ENCODE results near the gene CHST8. TPM values are rescaled to one million over a fixed set of nuclear protein-coding genes. Genes with fewer than 3 reads are reported as not detected.

Gene CHST8
- total RNA-seq, 1 experiment from 2014 or later: 2.3 TPM

- ChIA-PET CTCF (no interaction called here), POLR2A (ENCODE audit: low non-redundant PET) (no interaction called here)
- Histone ChIP-seq H3K27ac (ENCODE audit: low read depth, low read length, poor library complexity, severe bottlenecking) (no peak overlapping the region), H3K4me1 (ENCODE audit: insufficient read depth, low read length, poor library complexity, severe bottlenecking) (no peaks in the 10 kb centered on the region), H3K27me3 (replicated peaks; ENCODE audit: insufficient read depth, low read depth, low read length, poor library complexity) (no peaks in the 10 kb centered on the region), H3K4me3 (ENCODE audit: low read depth, low read length, poor library complexity, severe bottlenecking) (no peak overlapping the region), H3K9me3 (ENCODE audit: low read depth, low read length, poor library complexity, severe bottlenecking) (no peaks in the 10 kb centered on the region), H3K36me3 (ENCODE audit: insufficient read depth, low read length, poor library complexity, severe bottlenecking) (no peaks in the 10 kb centered on the region)
- TF ChIP-seq EZH2 (IDR thresholded peaks at IDR 0.05; ENCODE audit: borderline replicate concordance, low read depth, low read length, poor library complexity, severe bottlenecking): no peak
- TF ChIP-seq, protein P1, sequence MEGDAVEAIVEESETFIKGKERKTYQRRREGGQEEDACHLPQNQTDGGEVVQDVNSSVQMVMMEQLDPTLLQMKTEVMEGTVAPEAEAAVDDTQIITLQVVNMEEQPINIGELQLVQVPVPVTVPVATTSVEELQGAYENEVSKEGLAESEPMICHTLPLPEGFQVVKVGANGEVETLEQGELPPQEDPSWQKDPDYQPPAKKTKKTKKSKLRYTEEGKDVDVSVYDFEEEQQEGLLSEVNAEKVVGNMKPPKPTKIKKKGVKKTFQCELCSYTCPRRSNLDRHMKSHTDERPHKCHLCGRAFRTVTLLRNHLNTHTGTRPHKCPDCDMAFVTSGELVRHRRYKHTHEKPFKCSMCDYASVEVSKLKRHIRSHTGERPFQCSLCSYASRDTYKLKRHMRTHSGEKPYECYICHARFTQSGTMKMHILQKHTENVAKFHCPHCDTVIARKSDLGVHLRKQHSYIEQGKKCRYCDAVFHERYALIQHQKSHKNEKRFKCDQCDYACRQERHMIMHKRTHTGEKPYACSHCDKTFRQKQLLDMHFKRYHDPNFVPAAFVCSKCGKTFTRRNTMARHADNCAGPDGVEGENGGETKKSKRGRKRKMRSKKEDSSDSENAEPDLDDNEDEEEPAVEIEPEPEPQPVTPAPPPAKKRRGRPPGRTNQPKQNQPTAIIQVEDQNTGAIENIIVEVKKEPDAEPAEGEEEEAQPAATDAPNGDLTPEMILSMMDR (conservative IDR thresholded peaks at IDR 0.05; ENCODE audit: low read depth, low read length): no peak
- intact Hi-C loops (cut with micrococcal nuclease; ENCODE audit: unreplicated experiment): no loop called here
- BruUV-seq (replicated peaks): no TSS peak
- DNase-seq (ENCODE audit: low spot score): no peak
Observed at GRCh38 chr19:33702606-33703437, 81.1 kb downstream of the CHST8 start.

DNA sequence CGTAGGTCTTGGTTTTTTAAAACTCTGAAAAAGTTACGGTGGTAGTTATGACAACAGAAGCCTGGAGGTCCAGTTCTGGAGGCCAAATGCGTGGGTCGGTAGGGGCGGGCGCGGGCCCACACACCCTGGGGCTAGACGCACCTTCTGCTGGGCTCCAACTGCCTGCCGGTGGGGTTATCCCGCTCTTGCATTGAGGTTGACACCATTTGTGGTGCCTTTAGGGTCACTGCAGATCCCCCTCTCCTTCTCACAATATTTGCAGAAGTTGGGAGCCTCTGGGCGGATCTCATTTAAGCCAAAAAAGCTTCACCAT is 81.6 kb downstream of the CHST8 start:
- ChIA-PET CTCF (no interaction called here), POLR2A (ENCODE audit: low non-redundant PET) (no interaction called here)
- Histone ChIP-seq H3K4me1 (ENCODE audit: insufficient read depth, low read length, poor library complexity, severe bottlenecking) (no peaks in the 10 kb centered on the region), H3K36me3 (ENCODE audit: insufficient read depth, low read length, poor library complexity, severe bottlenecking) (no peaks in the 10 kb centered on the region), H3K9me3 (ENCODE audit: low read depth, low read length, poor library complexity, severe bottlenecking) (no peaks in the 10 kb centered on the region), H3K27ac (ENCODE audit: low read depth, low read length, poor library complexity, severe bottlenecking) (no peak overlapping the region), H3K4me3 (ENCODE audit: low read depth, low read length, poor library complexity, severe bottlenecking) (no peak overlapping the region), H3K27me3 (replicated peaks; ENCODE audit: insufficient read depth, low read depth, low read length, poor library complexity) (no peaks in the 10 kb centered on the region)
- DNase-seq (ENCODE audit: low spot score): no peak
- BruUV-seq (replicated peaks): no TSS peak
- TF ChIP-seq, protein P1 (conservative IDR thresholded peaks at IDR 0.05; ENCODE audit: low read depth, low read length): no peak
- no peak for TF ChIP-seq EZH2 (IDR thresholded peaks at IDR 0.05; ENCODE audit: borderline replicate concordance, low read depth, low read length, poor library complexity, severe bottlenecking)
- intact Hi-C loops (cut with micrococcal nuclease; ENCODE audit: unreplicated experiment): no loop called here

GRCh38 chr19:33703821-33704220 is 82.1 kb downstream of the CHST8 start:
- TF ChIP-seq, protein P1 (conservative IDR thresholded peaks at IDR 0.05; ENCODE audit: low read depth, low read length): no peak
- no peak for TF ChIP-seq EZH2 (IDR thresholded peaks at IDR 0.05; ENCODE audit: borderline replicate concordance, low read depth, low read length, poor library complexity, severe bottlenecking)
- POLR2A ChIA-PET (ENCODE audit: low non-redundant PET): no interaction called here
- DNase-seq (ENCODE audit: low spot score): no peak
- Histone ChIP-seq H3K9me3 (ENCODE audit: low read depth, low read length, poor library complexity, severe bottlenecking) (no peaks in the 10 kb centered on the region), H3K27me3 (replicated peaks; ENCODE audit: insufficient read depth, low read depth, low read length, poor library complexity) (no peaks in the 10 kb centered on the region), H3K4me1 (ENCODE audit: insufficient read depth, low read length, poor library complexity, severe bottlenecking) (no peaks in the 10 kb centered on the region), H3K4me3 (ENCODE audit: low read depth, low read length, poor library complexity, severe bottlenecking) (no peak overlapping the region), H3K36me3 (ENCODE audit: insufficient read depth, low read length, poor library complexity, severe bottlenecking) (no peaks in the 10 kb centered on the region), H3K27ac (ENCODE audit: low read depth, low read length, poor library complexity, severe bottlenecking) (no peak overlapping the region)
- intact Hi-C loops (cut with micrococcal nuclease; ENCODE audit: unreplicated experiment): no loop called here
- no TSS peak for BruUV-seq (replicated peaks)
- CTCF ChIA-PET: no interaction called here

Data from A673 (cell line).